GM12875 (cell line): ENCODE results near the gene ITPR1.

Experiments
- H3K4me3 ChIP-seq: one replicate; pipeline ENCODE4 v1.5.1; 2011; ENCODE audit warnings: low read depth, low read length, control low read depth
- CTCF ChIP-seq: IDR thresholded peaks from 2 replicates; pipeline ENCODE4 v1.5.1; 2011; ENCODE audit warnings: low read depth, mild to moderate bottlenecking, control low read depth, inconsistent platforms, low read length, moderate library complexity, borderline replicate concordance; ENCODE audit not compliant: insufficient read depth

ITPR1 gene

GRCh38 chr3:4528320-4528719, 35.2 kb downstream of the ITPR1 start:
- TF ChIP-seq CTCF: no peak

GRCh38 chr3:4528819-4529600, 35.9 kb downstream of the ITPR1 start:
- TF ChIP-seq CTCF: no peak

More at GRCh38 chr3:4528320-4528719, 35.2 kb downstream of the ITPR1 start:
- H3K4me3 ChIP-seq: no peak overlapping the region

GRCh38 chr3:4529876-4530588, 36.9 kb downstream of the ITPR1 start:
- H3K4me3 ChIP-seq: no peak overlapping the region
- no peak for TF ChIP-seq CTCF

More at GRCh38 chr3:4528819-4529600, 35.9 kb downstream of the ITPR1 start:
- H3K4me3 ChIP-seq: no peak overlapping the region

- no peak for TF ChIP-seq CTCF
- H3K4me3 ChIP-seq: no peak overlapping the region
Measured at GRCh38 chr3:4531478-4532025, 38.4 kb downstream of the ITPR1 start.

GRCh38 chr3:4532535-4533112, 39.5 kb downstream of the ITPR1 start:
- no peak overlapping the region for H3K4me3 ChIP-seq
- no peak for TF ChIP-seq CTCF

- no peak overlapping the region for H3K4me3 ChIP-seq
- no peak for TF ChIP-seq CTCF
Measured at GRCh38 chr3:4533489-4534443, 40.6 kb downstream of the ITPR1 start.
